ENCODE measurements around the gene DBX2.
"Not testable (repeated sequence)": the region's sequence is repeated elsewhere in the genome, so short reads cannot be mapped to it uniquely, and the experiment has no call there.

The DBX2 gene

GRCh38 chr12:45008211-45008610 lies 42.7 kb downstream of the DBX2 start:
- DNase-seq: no peak

GRCh38 chr12:44999355-44999754 lies 51.5 kb downstream of the DBX2 start:
- DNase-seq: no peak

- DNase-seq: no peak
Observed at GRCh38 chr12:44993161-44993560, 57.7 kb downstream of the DBX2 start.

DNA sequence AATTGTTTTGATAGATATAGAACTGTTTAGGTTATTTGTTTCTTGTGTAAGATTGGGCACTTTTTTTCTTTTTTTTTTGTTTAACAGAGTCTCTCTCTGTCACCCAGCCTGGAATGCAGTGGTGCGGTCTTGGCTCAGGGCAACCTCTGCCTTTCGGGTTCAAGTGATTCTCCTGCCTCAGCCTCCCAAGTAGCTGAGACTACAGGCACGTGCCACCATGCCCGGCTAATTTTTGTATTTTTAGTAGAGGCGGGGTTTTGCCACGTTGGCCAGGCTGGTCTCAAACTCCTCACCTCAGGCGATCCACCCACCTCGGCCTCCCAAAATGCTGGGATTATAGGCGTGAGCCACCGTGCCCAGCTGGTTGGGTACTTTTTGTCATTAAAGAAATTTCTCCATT lies 66.0 kb downstream of the DBX2 start:
- not testable (repeated sequence) for DNase-seq

- DNase-seq: no peak
Observed at GRCh38 chr12:44979918-44980317, 71.0 kb downstream of the DBX2 start.

GRCh38 chr12:44976246-44976645 lies 74.7 kb downstream of the DBX2 start:
- DNase-seq: no peak

GRCh38 chr12:44972746-44973421 lies 78.0 kb downstream of the DBX2 start:
- no peak for DNase-seq

DNA sequence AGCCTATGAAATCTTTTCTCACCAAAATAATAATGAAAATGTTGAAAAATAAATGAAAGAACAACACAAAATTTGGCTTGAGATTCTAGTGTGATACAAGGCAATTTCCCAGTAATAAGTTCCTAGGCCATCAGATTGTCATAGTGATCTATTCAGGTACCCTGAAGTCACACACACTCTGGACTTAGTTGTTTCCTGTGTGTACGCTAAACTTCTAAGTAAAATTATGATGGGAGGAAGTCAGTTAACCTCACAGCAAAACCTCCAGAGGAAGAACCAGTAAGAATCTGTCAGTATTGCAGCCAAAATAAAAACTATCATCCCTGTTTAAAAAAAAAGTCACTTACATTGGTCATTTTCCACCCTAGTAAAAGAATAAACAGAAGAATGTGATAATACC lies 81.9 kb downstream of the DBX2 start:
- DNase-seq: no peak

All from activated CD4-positive, alpha-beta T cell treated with anti-CD3 and anti-CD28 coated beads, Interleukin-2, amount 50 U/mL, for 48 hours (primary cell).